Measurements from ENCODE around the gene USP48.

- TF ChIP-seq POLR2A (IDR thresholded peaks at IDR 0.05) (no peak), CTCF (IDR thresholded peaks at IDR 0.05) (no peak)
These were observed 30.8 kb downstream of the USP48 start for GRCh38 chr1:21752186-21752585.

All from esophagus squamous epithelium (tissue), 4 donors.